HUES6 (cell line): Measurements from ENCODE around the gene LYPD6.

Source experiments
- H3K27ac ChIP-seq: 2 replicates; pipeline ENCODE4 v1.7.0; 2013; ENCODE audit warnings: low read depth, mild to moderate bottlenecking, low read length, inconsistent platforms
- H3K27me3 ChIP-seq: 2 replicates; pipeline ENCODE4 v1.6.1; 2013; ENCODE audit warnings: low read length; ENCODE audit not compliant: control insufficient read depth, insufficient read depth
- H3K36me3 ChIP-seq: 2 replicates; pipeline ENCODE4 v1.6.1; 2013; ENCODE audit warnings: low read length; ENCODE audit not compliant: control insufficient read depth, insufficient read depth
- H3K4me1 ChIP-seq: 2 replicates; pipeline ENCODE4 v1.6.1; 2013; ENCODE audit warnings: low read length; ENCODE audit not compliant: control insufficient read depth, insufficient read depth
- H3K4me3 ChIP-seq: 2 replicates; pipeline ENCODE4 v1.5.1; 2013; ENCODE audit warnings: low read depth, low read length
- H3K9ac ChIP-seq: one replicate; pipeline ENCODE4 v1.6.1; 2013; ENCODE audit warnings: mild to moderate bottlenecking, low read length
- H3K9me3 ChIP-seq: 2 replicates; pipeline ENCODE4 v1.6.1; 2013; ENCODE audit warnings: low read depth, low read length; ENCODE audit not compliant: control insufficient read depth, insufficient read depth

Gene LYPD6

DNA sequence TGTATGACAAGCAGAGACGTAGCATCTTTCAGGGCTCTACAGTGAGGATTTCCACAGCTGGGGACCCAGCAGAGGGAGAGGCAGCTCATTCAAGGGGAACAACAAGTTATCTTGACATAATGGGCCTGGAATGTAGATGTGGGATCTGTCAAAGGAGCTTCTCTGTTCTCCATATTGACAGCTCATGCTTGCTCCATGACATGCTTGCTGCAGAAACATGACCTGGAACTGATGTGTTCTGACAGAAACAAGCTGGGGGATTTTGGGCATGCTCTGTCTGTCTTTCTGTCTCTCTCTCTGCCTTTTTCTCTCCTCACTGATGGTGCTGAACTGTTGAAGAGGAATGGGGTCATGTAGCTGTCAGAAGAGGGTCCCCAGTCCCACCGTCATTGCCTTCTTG, 177.6 kb downstream of the LYPD6 start:
- no peak overlapping the region for H3K27ac ChIP-seq
- H3K9ac ChIP-seq: no peak overlapping the region
- no peaks in the 10 kb centered on the region for H3K27me3 ChIP-seq
- H3K36me3 ChIP-seq: no peaks in the 10 kb centered on the region
- H3K4me1 ChIP-seq: peaks cover 6% of the 10 kb centered on the region; the same call in 1 of the 2 replicates
- no peaks in the 10 kb centered on the region for H3K9me3 ChIP-seq
- H3K4me3 ChIP-seq: no peak overlapping the region

DNA sequence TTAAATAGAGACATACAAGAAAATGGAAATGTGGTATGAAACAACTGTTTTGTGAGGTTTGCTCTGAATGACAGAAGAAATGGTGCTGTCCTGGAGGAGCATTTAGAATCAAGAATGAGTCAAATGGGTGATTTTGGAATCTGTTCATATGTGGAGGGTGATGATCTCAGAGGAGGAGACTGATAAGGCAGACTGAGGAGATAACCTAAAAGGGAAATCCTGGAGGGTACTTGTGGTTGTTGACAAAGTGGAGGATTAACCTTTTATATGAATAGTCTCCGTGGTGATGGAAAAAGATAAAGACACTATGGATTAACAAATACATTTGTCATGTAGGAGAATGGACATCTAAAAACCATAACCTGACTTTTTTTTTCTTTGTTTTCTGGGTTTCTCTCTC, 183.1 kb downstream of the LYPD6 start:
- no peaks in the 10 kb centered on the region for H3K4me1 ChIP-seq
- no peak overlapping the region for H3K9ac ChIP-seq
- no peak overlapping the region for H3K27ac ChIP-seq
- H3K4me3 ChIP-seq: no peak overlapping the region
- no peaks in the 10 kb centered on the region for H3K27me3 ChIP-seq
- H3K9me3 ChIP-seq: no peaks in the 10 kb centered on the region
- no peaks in the 10 kb centered on the region for H3K36me3 ChIP-seq
